Uterus (tissue), 2 donors: ENCODE measurements around the gene MBD5.

ENCODE experiments used
- POLR2A ChIP-seq, 2 donors: fragments of 450-650 bp; IDR thresholded peaks; one replicate each; pipeline ENCODE4 v1.6.1; 2016; ENCODE audit warnings: antibody characterized with exemption in 2 of 2, mild to moderate bottlenecking in 1 of 2, moderate library complexity in 1 of 2
- TF ChIP-seq, protein P1 (sequence below), 4 experiments: fragments of 200-600 bp in 2 of 4; fragments of 450-650 bp in 2 of 4; sonication (generic) in 2 of 4; IDR thresholded peaks; one replicate each; pipeline ENCODE4 v1.5.1; 2016 to 2019; ENCODE audit warnings: antibody characterized with exemption in 4 of 4, mild to moderate bottlenecking in 2 of 4, moderate library complexity in 1 of 4

GRCh38 chr2:148450531-148450930 lies 429.6 kb downstream of the MBD5 start:
- TF ChIP-seq, protein P1, sequence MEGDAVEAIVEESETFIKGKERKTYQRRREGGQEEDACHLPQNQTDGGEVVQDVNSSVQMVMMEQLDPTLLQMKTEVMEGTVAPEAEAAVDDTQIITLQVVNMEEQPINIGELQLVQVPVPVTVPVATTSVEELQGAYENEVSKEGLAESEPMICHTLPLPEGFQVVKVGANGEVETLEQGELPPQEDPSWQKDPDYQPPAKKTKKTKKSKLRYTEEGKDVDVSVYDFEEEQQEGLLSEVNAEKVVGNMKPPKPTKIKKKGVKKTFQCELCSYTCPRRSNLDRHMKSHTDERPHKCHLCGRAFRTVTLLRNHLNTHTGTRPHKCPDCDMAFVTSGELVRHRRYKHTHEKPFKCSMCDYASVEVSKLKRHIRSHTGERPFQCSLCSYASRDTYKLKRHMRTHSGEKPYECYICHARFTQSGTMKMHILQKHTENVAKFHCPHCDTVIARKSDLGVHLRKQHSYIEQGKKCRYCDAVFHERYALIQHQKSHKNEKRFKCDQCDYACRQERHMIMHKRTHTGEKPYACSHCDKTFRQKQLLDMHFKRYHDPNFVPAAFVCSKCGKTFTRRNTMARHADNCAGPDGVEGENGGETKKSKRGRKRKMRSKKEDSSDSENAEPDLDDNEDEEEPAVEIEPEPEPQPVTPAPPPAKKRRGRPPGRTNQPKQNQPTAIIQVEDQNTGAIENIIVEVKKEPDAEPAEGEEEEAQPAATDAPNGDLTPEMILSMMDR (IDR thresholded peaks at IDR 0.05): no peak
- TF ChIP-seq POLR2A (IDR thresholded peaks at IDR 0.05): no peak
